Heart left ventricle (tissue), 16 donors: ENCODE results near the gene CCR8. TPM values are rescaled to one million over a fixed set of nuclear protein-coding genes. Genes with fewer than 3 reads are reported as not detected.

Experiments used
- ATAC-seq, 4 donors: fragments of 200-7000 bp; cut with Tn5 transposase; one replicate each; pipeline ENCODE4 v1.9.1; 2020 to 2022; ENCODE audit warnings: moderate library complexity in 4 of 4, mild to moderate bottlenecking in 3 of 4, moderate number of reproducible peaks in 1 of 4
- DNase-seq, 5 donors: peaks; one replicate each; pipeline ENCODE4 v3.0.0-alpha.2; 2020
- H3K27ac ChIP-seq, 12 donors: fragments of 200-600 bp; sonication (generic) in 4 of 12; one replicate each; pipeline versions ENCODE4 v1.5.0 to v1.8.0; 2016 to 2022; ENCODE audit warnings: mild to moderate bottlenecking in 2 of 12
- H3K27me3 ChIP-seq, 9 donors: fragments of 200-600 bp; sonication (generic) in 2 of 9; one replicate each; pipeline versions ENCODE4 v1.5.1 to v1.8.0; 2016 to 2022; ENCODE audit warnings: mild to moderate bottlenecking in 3 of 9
- H3K36me3 ChIP-seq, 9 donors: fragments of 200-600 bp; sonication (generic) in 2 of 9; one replicate each; pipeline versions ENCODE4 v1.5.0 to v1.8.0; 2018 to 2022; ENCODE audit warnings: mild to moderate bottlenecking in 2 of 9
- H3K4me1 ChIP-seq, 12 donors: fragments of 200-600 bp; sonication (generic) in 4 of 12; one replicate each; pipeline versions ENCODE4 v1.5.0 to v1.8.0; 2016 to 2022; ENCODE audit warnings: mild to moderate bottlenecking in 3 of 12
- H3K4me3 ChIP-seq, 12 donors: fragments of 200-600 bp; sonication (generic) in 4 of 12; one replicate each; pipeline versions ENCODE4 v1.5.0 to v1.8.0; 2017 to 2022; ENCODE audit warnings: mild to moderate bottlenecking in 9 of 12, moderate library complexity in 4 of 12
- H3K9me3 ChIP-seq, 12 donors: fragments of 200-600 bp; sonication (generic) in 4 of 12; one replicate each; pipeline versions ENCODE4 v1.5.0 to v1.8.0; 2016 to 2022; ENCODE audit warnings: mild to moderate bottlenecking in 1 of 12
- CTCF ChIP-seq, 12 donors: fragments of 200-600 bp; sonication (generic) in 4 of 12; IDR thresholded peaks; one replicate each; pipeline versions ENCODE4 v1.5.0 to v1.8.0; 2018 to 2022; ENCODE audit warnings: antibody characterized with exemption in 12 of 12, mild to moderate bottlenecking in 5 of 12
- POLR2A ChIP-seq, 2 donors: fragments of 450-650 bp; IDR thresholded peaks; one replicate each; pipeline ENCODE4 v1.6.1; 2017; ENCODE audit warnings: antibody characterized with exemption in 2 of 2, mild to moderate bottlenecking in 2 of 2, moderate library complexity in 2 of 2
- WGBS, 4 donors: extraction: QIAGEN DNeasy Blood & Tissue Kit in 2 of 4; methylation state at CpG; one replicate each; pipeline versions ENCODE4 v1.1.5 to v1.1.7; 2013 to 2018; 5-methylcytosine and 5-hydroxymethylcytosine counted together
- intact Hi-C, 10 donors: fragments of 100-400 bp; cut with DNase I; formaldehyde crosslinking; loops; one replicate each; pipeline versions ENCODE4 v1.11.1 to v1.14.2; 2022
- long read RNA-seq, 3 donors: library from polyadenylated mRNA; unstranded; transcript quantifications; one replicate each; pipeline ENCODE4 v2.0.0, GENCODE V29; 2020 to 2021
- polyA plus RNA-seq, 2 donors: library from polyadenylated mRNA; stranded (reverse); fragments of 200-250 nt; gene quantifications; one replicate each; pipeline ENCODE4 v1.2.3, GENCODE V29; 2013
- total RNA-seq, 9 donors: library from RNA; depleted of rRNA in 2 of 9; stranded (reverse); fragments of >200 nt in 2 of 9; fragmentation: NEBNext Ultra II Directional in 3 of 9; extraction: Animal tissue kit (Norgen Biotek cat#: 25700) in 3 of 9; gene quantifications; one replicate each; pipeline versions ENCODE4 v1.1.0 to v1.2.4, GENCODE V29; 2016 to 2023
- donor health status: ischemic (EF 13 %, LVEDD 7.1; RV severe dilation, severe dysfunction).
- donor health status: healthy with polysubstance abuse.
- donor health status: DM: no; HTN: yes; CAD: no.
- donor health status: DM: no; HTN: no; CAD: no.
- donor health status: ischemic (EF 25% LVEDD 6.9; RV normal size, moderate dysfunction).
- donor health status: ischemic (EF 25% LVEDD 5.7; RV mildly dilated, moderate dysfunction).
- donor health status: healthy.
- donor health status: DM: yes; HTN: yes; CAD: no.
- donor health status: ischemic (EF 35%, LVEDD 5.7; RV mildly dilated, moderate dysfunction).
- donor health status: nonischemic (EF 11% LVEDD 7.7; RV severe dilation, severe dysfunction).
- donor health status: DM: yes; HTN: yes; CAD: no.
- donor health status: PGD.
- donor health status: ischemic (EF 29% LVEDD 5.4; RV normal size, mild dysfunction).
- donor health status: nonischemic (EF 23%, LVEDD 6.1; RV moderate dilation, normal function).

Gene CCR8
- total RNA-seq (under 1 TPM in 1 of 9 donors, not detected in 8; 0.29 TPM), polyA plus RNA-seq (not detected)
- long read RNA-seq, donor 1 = 0 reads
- long read RNA-seq, donor 2 = 0 reads
- long read RNA-seq, donor 3 = 0 reads

DNA sequence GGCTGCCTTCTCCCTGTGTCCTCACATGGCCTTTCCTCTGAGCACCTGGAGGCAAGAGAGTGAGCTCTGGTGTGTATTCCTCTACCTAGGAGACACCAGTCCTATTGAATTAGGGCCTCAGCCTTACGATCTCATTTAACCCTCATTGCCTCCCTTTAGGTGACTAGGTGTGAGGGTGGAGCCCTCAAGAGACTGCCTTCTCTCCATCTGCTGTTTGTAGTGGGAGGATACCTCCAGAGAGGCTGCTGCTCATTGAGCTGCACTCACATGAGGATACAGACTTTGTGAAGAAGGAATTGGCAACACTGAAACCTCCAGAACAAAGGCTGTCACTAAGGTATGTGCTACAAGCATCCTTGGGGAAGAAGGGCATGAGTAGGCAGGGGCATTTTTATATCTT is at the start of gene CCR8:
CCR8 (plus strand) TSS at position 217 of the 400 bp plus-strand sequence. CDS start 2,623 bp downstream, outside the sequence.
- no peak for ATAC-seq
- Histone ChIP-seq H3K4me1 (no peaks in the 10 kb centered on the region), H3K36me3 (no peaks in the 10 kb centered on the region), H3K4me3 (no peak within 1 kb of the TSS), H3K9me3 (no peaks in the 10 kb centered on the region), H3K27ac (no peak within 1 kb of the TSS), H3K27me3 (peaks cover 0 to 3% (median 0%) of the 10 kb centered on the region in 9 donors)
- intact Hi-C loops = no loop called here
- 58 to 100% (median 69%) methylated on average over 1 of the region's 1 CpG for WGBS, 4 donors
- no peak for DNase-seq
- TF ChIP-seq CTCF (IDR thresholded peaks at IDR 0.05) = no peak
- TF ChIP-seq POLR2A (IDR thresholded peaks at IDR 0.05) = no peak

- peaks cover 0 to 49% (median 6%) of the 10 kb centered on the region in 12 donors for H3K4me1 ChIP-seq
- WGBS, 4 donors = 26 to 34% (median 27%) methylated on average over 5 of the region's 5 CpGs
- no peaks in the 10 kb centered on the region for H3K27me3 ChIP-seq
- H3K9me3 ChIP-seq = no peaks in the 10 kb centered on the region
- DNase-seq (peak in 1 of 5 donors; percentile 35), ATAC-seq (peak in 3 of 4 donors; percentile 35 to 79 (median 72))
- peak in 1 of 12 donors; percentile 17 for TF ChIP-seq CTCF (IDR thresholded peaks at IDR 0.05)
- no peak for TF ChIP-seq POLR2A (IDR thresholded peaks at IDR 0.05)
- H3K36me3 ChIP-seq = no peaks in the 10 kb centered on the region
- peak within 1 kb of the TSS in 6 of 12 donors; percentile 0 to 43 (median 28) for H3K4me3 ChIP-seq
- intact Hi-C loops = loop anchor here in 1 of 10 donors (5.0 kb wide), 1 partner anchor 68 kb away; no protein-coding TSS in a partner anchor
- H3K27ac ChIP-seq = peak within 1 kb of the TSS in 3 of 12 donors; percentile 18 to 64 (median 53)
Observed at GRCh38 chr3:39279745-39280517, 49.6 kb upstream of the CCR8 start, which contains the start of gene CX3CR1. TSS of gene CX3CR1 (minus strand) at chr3:39280036. CDS start at chr3:39266509, 13,527 bp downstream.

DNA sequence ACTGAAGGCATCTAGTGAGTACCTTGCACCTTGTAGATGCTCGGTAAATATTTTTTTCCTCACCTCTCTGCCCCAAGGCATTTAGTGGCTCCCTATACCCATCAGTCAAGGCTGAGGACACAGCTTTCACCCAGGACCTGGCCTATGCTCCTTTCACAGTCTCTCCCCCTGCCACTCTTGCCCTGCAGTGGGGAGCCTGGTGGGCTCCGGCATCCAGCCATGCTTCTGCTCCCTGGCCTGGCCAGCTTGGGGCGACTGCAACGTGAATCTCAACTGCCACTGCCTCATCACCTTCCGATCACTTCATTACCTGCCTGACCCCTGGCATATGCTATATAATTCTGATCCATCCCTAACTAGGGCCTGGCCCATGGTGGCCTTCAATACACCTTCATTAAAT is 48.9 kb upstream of the CCR8 start:
- intact Hi-C loops = no loop called here
- 96 to 98% (median 97%) methylated on average over 5 of the region's 5 CpGs for WGBS, 4 donors
- no peaks in the 10 kb centered on the region for H3K27me3 ChIP-seq
- H3K9me3 ChIP-seq = no peaks in the 10 kb centered on the region
- no peak overlapping the region for H3K4me3 ChIP-seq
- H3K36me3 ChIP-seq = no peaks in the 10 kb centered on the region
- ATAC-seq (no peak), DNase-seq (no peak)
- H3K4me1 ChIP-seq = peaks cover 0 to 47% (median 6%) of the 10 kb centered on the region in 12 donors
- no peak for TF ChIP-seq CTCF (IDR thresholded peaks at IDR 0.05)
- TF ChIP-seq POLR2A (IDR thresholded peaks at IDR 0.05) = no peak
- peak overlapping the region in 2 of 12 donors; percentile 53 to 64 for H3K27ac ChIP-seq

DNA sequence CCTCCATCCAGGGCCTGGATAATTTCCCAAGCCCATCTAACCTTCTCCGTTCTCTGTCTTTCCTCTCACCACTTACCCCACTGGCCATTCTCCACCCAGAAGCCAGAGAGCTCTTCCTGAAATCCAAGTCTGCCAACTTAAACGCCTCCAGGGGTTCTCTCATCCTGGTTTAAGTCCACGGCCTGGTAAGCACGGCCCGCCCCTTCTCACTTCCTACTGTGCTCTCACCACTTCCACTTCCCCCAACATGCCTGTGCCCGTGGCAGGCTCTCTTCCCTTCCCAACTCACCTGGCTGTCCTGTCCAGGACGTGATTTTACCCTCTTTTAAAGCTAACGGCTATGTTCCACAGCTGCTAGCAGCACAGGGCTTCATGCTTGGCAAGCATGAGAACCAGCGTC is 48.0 kb upstream of the CCR8 start:
- intact Hi-C loops = no loop called here
- Histone ChIP-seq H3K4me1 (peaks cover 0 to 41% (median 6%) of the 10 kb centered on the region in 12 donors), H3K27ac (no peak overlapping the region), H3K4me3 (no peak overlapping the region), H3K9me3 (no peaks in the 10 kb centered on the region), H3K36me3 (no peaks in the 10 kb centered on the region), H3K27me3 (no peaks in the 10 kb centered on the region)
- DNase-seq (peak in 1 of 5 donors; percentile 39), ATAC-seq (no peak)
- WGBS, 4 donors = 78 to 89% (median 79%) methylated on average over 9 of the region's 9 CpGs
- TF ChIP-seq POLR2A (IDR thresholded peaks at IDR 0.05) (no peak), CTCF (IDR thresholded peaks at IDR 0.05) (no peak)
